ENCODE results near the gene XRCC5. TPM values are rescaled to one million over a fixed set of nuclear protein-coding genes. Genes with fewer than 3 reads are reported as not detected.

The XRCC5 gene
- total and polyA plus RNA-seq, 2 donors (not counting 1 experiment from before 2014, with no cell fraction given): 45.5 to 198 TPM

DNA sequence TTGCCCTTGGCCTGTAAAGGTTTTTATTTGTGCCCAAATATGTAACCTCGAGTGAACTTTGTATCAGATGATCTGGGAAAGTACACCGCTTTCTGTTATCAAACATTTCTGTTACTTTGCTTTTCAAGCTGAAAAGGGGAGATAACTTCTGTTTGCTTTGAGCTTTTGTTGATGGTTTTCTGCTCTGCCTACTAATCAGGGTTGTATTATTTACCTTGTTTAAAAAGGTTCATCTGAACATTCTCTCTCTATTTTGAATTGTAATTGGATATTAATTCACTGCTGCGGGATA, 79.4 kb downstream of the XRCC5 start:
- H3K27me3 Mint-ChIP-seq: no peaks in the 10 kb centered on the region
- H3K27me3 ChIP-seq (replicated peaks in 1 of 4; ENCODE audit: control extremely low read depth in 1 of 4, control insufficient read depth in 3 of 4, insufficient read depth in 4 of 4, low read length in 3 of 4): no peaks in the 10 kb centered on the region
- no CpG with 5 or more reads among the region's 3 CpGs for WGBS (ENCODE audit: insufficient coverage)
- POLR2A ChIA-PET: no interaction called here
- CTCF ChIA-PET: no interaction called here
- no peak overlapping the region for H3K27ac Mint-ChIP-seq
- peaks cover 10 to 53% of the 10 kb centered on the region in 2 experiments for H3K36me3 ChIP-seq (replicated peaks in 1 of 2; ENCODE audit: control extremely low read depth in 1 of 2, control insufficient read depth in 1 of 2, extremely low read depth in 1 of 2, insufficient read depth in 2 of 2, low read length in 1 of 2)
- H3K4me1 Mint-ChIP-seq: peaks cover 47% of the 10 kb centered on the region
- H3K9me3 ChIP-seq (ENCODE audit: control extremely low read depth in 1 of 3, control insufficient read depth in 2 of 3, insufficient read depth in 1 of 3, low read length in 2 of 3): no peaks in the 10 kb centered on the region
- no peak overlapping the region for H2AFZ ChIP-seq (ENCODE audit: insufficient read depth, low read depth, low read length, poor library complexity, severe bottlenecking)
- no peak for TF ChIP-seq EZH2 (IDR thresholded peaks at IDR 0.05; ENCODE audit: borderline replicate concordance, insufficient read depth, low read depth, low read length, poor library complexity, severe bottlenecking)
- TF ChIP-seq, protein P1, sequence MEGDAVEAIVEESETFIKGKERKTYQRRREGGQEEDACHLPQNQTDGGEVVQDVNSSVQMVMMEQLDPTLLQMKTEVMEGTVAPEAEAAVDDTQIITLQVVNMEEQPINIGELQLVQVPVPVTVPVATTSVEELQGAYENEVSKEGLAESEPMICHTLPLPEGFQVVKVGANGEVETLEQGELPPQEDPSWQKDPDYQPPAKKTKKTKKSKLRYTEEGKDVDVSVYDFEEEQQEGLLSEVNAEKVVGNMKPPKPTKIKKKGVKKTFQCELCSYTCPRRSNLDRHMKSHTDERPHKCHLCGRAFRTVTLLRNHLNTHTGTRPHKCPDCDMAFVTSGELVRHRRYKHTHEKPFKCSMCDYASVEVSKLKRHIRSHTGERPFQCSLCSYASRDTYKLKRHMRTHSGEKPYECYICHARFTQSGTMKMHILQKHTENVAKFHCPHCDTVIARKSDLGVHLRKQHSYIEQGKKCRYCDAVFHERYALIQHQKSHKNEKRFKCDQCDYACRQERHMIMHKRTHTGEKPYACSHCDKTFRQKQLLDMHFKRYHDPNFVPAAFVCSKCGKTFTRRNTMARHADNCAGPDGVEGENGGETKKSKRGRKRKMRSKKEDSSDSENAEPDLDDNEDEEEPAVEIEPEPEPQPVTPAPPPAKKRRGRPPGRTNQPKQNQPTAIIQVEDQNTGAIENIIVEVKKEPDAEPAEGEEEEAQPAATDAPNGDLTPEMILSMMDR (IDR thresholded peaks at IDR 0.05): no peak
- no peak overlapping the region for H3K9ac ChIP-seq (ENCODE audit: low read length)
- DNase-seq: no peak
- no peak overlapping the region for H3K4me2 ChIP-seq (replicated peaks; ENCODE audit: low read depth, low read length, poor library complexity, severe bottlenecking)
- H3K79me2 ChIP-seq (ENCODE audit: control insufficient read depth, insufficient read depth, low read length): peaks cover 67% of the 10 kb centered on the region
- H3K4me1 ChIP-seq (ENCODE audit: control insufficient read depth in 2 of 2, insufficient read depth in 2 of 2, low read length in 2 of 2): peaks cover 18 to 22% of the 10 kb centered on the region in 2 donors
- H4K20me1 ChIP-seq (ENCODE audit: control insufficient read depth, insufficient read depth, low read length, poor library complexity, severe bottlenecking): peaks cover 70% of the 10 kb centered on the region
- no peak overlapping the region for H3K4me3 Mint-ChIP-seq
- H3K9me3 Mint-ChIP-seq (ENCODE audit: insufficient read depth): no peaks in the 10 kb centered on the region
- intact Hi-C loops (cut with micrococcal nuclease): no loop called here
- no peak for ATAC-seq (ENCODE audit: low read depth)
- H3K4me3 ChIP-seq (ENCODE audit: control extremely low read depth in 1 of 5, extremely low read depth in 1 of 5, insufficient read depth in 1 of 5, low read depth in 2 of 5, low read length in 4 of 5): no peak overlapping the region
- H3K27ac ChIP-seq (ENCODE audit: low read length in 2 of 2): no peak overlapping the region

DNA sequence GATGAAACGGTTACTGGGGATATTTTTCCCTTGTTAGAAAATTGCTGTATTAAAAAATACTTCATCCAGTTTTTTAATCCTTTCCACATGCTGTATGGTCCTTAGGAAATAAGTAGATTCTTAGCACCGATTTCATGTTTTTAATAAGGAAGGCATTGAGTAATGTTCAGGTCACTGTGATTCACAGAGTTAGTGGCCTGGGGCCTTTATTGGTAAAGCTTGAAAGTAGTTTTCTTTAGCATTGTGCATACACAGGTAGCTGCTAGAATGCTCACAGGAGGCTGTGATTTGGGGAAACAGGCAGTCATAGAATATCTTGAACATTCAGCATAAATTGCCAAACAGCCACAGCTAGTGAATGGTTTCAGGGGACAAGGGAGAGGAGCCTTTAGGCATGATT, 79.8 kb downstream of the XRCC5 start:
- Histone ChIP-seq H3K36me3 (replicated peaks in 1 of 2; ENCODE audit: control extremely low read depth in 1 of 2, control insufficient read depth in 1 of 2, extremely low read depth in 1 of 2, insufficient read depth in 2 of 2, low read length in 1 of 2) (peaks cover 10 to 58% of the 10 kb centered on the region in 2 experiments), H3K4me3 (ENCODE audit: control extremely low read depth in 1 of 5, extremely low read depth in 1 of 5, insufficient read depth in 1 of 5, low read depth in 2 of 5, low read length in 4 of 5) (no peak overlapping the region), H3K27ac (ENCODE audit: low read length in 2 of 2) (no peak overlapping the region), H3K27me3 (replicated peaks in 1 of 4; ENCODE audit: control extremely low read depth in 1 of 4, control insufficient read depth in 3 of 4, insufficient read depth in 4 of 4, low read length in 3 of 4) (no peaks in the 10 kb centered on the region), H3K9me3 (ENCODE audit: control extremely low read depth in 1 of 3, control insufficient read depth in 2 of 3, insufficient read depth in 1 of 3, low read length in 2 of 3) (no peaks in the 10 kb centered on the region), H3K4me1 (ENCODE audit: control insufficient read depth in 2 of 2, insufficient read depth in 2 of 2, low read length in 2 of 2) (peaks cover 13 to 18% of the 10 kb centered on the region in 2 donors), H3K79me2 (ENCODE audit: control insufficient read depth, insufficient read depth, low read length) (peaks cover 65% of the 10 kb centered on the region), H3K9ac (ENCODE audit: low read length) (no peak overlapping the region), H4K20me1 (ENCODE audit: control insufficient read depth, insufficient read depth, low read length, poor library complexity, severe bottlenecking) (peaks cover 70% of the 10 kb centered on the region), H3K4me2 (replicated peaks; ENCODE audit: low read depth, low read length, poor library complexity, severe bottlenecking) (no peak overlapping the region), H2AFZ (ENCODE audit: insufficient read depth, low read depth, low read length, poor library complexity, severe bottlenecking) (no peak overlapping the region)
- Mint-ChIP-seq H3K4me1 (peaks cover 43% of the 10 kb centered on the region), H3K9me3 (ENCODE audit: insufficient read depth) (no peaks in the 10 kb centered on the region), H3K27me3 (no peaks in the 10 kb centered on the region), H3K27ac (no peak overlapping the region), H3K4me3 (no peak overlapping the region)
- TF ChIP-seq EZH2 (IDR thresholded peaks at IDR 0.05; ENCODE audit: borderline replicate concordance, insufficient read depth, low read depth, low read length, poor library complexity, severe bottlenecking): no peak
- TF ChIP-seq, protein P1 (IDR thresholded peaks at IDR 0.05): no peak
- DNase-seq: no peak
- 89% methylated on average over 1 of the region's 2 CpGs for WGBS (ENCODE audit: insufficient coverage)
- intact Hi-C loops (cut with micrococcal nuclease): no loop called here
- ChIA-PET CTCF (no interaction called here), POLR2A (no interaction called here)
- no peak for ATAC-seq (ENCODE audit: low read depth)
